GM21825 (cell line): ENCODE measurements around the gene ZFAND2B.
"Not testable (repeated sequence)": the region's sequence is repeated elsewhere in the genome, so short reads cannot be mapped to it uniquely, and the experiment has no call there.

ENCODE experiments used
- ATAC-seq: cut with Tn5 transposase; IDR thresholded peaks from one replicate; pipeline ENCODE4 v1.9.1; 2021; ENCODE audit warnings: mild to moderate bottlenecking, moderate library complexity; ENCODE audit not compliant: unreplicated experiment

ZFAND2B gene

DNA sequence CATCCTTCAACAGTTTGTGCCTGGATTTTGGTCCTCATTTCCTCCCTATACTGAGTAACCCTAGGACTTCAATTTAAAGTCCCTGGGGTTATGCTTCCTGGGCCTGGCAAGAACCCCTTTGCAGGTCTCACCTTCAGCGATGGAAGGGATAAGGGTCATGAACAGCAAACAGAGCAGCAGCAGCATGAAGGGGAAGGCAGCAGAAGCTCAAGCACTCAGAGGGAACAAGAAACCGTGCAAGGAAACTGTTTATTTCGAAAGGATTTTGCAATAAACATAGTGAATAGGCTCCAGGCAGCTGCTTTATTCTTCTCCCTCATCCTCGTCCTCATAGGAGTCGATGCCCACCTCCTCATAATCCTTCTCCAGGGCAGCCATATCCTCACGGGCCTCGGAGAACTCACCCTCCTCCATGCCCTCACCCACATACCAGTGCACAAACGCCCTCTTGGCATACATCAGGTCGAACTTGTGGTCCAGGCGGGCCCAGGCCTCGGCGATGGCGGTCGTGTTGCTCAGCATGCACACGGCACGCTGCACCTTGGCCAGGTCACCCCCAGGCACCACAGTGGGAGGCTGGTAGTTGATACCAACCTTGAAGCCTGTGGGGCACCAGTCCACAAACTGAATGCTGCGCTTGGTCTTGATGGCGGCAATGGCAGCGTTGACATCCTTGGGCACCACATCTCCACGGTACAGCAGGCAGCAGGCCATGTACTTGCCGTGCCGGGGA is 43.6 kb downstream of the ZFAND2B start:
- ATAC-seq = no peak

DNA sequence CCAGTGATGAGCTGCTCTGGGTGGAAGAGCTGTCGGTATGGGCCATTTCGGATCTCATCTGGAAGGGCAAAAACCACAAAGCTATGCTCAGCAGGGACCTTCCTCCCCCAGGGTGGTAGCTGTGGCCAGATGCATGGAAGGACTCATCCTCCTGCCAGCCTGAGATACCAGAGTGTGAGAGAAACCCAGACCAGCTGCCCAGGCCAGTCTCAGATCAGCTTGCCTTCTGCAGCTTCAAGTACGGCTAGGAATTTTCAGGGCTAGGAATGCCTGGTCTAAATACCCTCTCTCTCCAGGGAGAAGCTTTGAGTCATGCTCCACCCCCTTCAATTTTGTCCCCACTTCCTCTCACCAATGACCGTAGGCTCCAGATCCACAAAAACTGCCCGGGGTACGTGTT is 45.1 kb downstream of the ZFAND2B start:
- no peak for ATAC-seq

DNA sequence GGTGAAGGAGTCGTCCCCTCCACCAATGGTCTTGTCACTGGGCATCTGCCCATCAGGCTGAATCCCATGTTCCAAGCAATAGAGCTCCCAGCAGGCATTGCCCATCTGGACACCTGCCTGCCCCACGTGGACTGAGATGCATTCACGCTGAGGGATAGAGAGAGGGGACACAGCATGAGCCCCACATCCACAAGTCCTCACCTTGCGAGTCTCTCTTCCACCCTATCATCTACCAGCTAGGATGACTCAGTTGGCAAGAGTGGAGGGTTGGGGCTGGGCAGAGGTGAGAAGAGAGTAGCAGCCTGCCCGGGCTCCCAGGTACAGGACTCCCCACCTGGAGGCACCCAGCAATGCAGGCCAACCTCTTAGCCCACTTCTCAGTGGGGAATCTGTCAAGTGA is 45.5 kb downstream of the ZFAND2B start:
- ATAC-seq = no peak

DNA sequence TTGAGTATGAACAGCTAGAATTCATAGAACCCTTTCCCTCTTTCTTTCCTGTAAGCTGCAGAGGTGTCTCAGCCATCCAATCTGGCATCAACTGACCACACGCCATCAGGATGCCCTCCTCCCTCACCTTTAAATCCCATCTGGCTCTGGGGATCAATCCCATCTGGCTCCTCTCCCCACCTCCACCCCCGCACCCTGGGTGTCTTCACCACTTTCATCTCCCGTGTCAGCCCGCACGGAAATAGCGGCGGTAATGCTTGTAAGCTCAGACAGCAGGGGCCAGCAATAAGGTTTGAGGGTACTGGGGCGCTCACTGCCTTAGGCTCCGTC is 46.0 kb downstream of the ZFAND2B start:
- no peak for ATAC-seq

DNA sequence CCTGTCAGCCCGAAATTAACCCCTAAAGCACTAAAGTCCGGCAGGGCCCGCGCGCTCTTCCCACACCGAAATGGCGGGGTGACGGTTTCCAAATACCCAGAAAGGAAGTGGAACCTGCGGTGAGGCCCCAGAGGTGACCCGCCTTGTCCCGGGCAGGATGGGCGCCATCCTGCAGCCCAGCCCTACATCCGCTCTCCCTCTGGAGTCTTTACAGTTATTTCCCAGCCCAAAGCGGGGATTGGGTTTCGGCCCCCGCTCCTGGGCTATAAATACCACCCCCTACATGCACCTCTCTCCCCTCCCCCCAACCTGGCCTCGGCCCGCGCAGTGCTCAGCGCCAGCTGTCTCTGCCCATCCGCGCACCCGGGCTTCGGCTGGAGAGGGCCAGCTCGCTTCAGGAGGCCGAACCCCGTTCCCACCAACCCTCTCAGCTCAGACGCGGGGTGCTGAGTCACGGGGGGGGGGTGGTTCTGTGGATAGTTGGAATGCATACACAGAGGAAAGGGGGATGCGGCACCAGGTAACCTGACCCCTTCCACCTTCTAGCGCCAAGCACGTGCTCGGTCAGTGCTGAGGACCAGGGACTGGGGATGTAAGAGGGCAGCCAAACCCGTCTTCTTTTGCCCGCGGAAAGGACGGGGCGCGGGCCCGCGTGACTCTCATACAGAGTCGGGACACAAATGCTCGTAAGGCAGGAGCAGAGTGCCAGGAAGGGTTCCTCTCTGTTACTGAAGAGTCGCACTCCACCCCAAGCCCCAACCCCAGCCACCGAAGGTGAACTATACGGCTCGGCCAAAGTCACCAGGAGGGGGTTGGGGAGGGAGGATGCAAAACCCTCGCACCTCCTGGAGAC is 46.5 kb downstream of the ZFAND2B start, which contains the start of gene TUBA4B:
Gene TUBA4B, plus strand, starts transcription at position 344 of the 853 bp plus-strand sequence. Its CDS starts 165 bp downstream, at position 509.
- ATAC-seq = no peak

DNA sequence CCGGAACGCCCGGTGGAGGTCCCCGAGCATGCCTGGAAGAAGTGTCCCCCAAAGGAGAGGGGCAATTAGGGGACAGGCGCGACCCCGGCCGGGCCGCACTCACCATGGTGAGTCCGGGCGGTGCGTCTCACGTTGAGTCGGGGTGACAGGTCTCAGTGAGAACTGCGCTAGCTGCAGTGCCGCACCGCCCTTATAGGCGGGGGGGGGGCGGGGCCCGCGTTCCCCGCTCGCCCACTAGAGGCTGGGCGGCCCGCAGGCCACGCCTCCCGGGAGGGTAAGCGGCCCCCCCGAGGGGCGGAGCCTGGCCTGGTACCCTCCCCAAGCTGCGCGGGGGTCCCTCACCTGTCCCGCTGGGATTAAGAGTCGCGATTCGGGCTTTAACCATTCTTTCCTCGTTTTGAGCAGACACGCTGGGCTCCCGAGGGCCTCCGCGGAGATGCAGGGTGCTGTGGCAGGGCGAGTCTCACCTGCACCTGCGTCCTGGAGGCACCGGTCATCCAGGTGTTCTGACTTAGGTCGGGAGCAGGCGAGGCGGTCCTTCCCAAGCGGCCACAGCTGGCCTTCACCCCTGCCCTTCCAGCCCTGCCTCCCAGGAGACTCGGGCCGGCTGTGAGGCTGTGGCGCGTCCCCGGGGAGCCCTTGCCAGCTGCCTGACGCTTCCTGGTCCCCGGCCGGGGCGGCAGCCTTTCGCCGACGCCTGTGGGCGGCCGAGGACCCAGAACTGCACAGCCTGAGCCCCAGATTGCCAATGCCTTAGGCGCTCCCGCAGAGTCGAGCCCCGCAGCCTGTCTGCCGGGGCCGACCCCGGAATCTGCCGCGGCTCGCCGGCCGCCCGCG is 47.4 kb downstream of the ZFAND2B start, which contains the start of gene TUBA4A:
Gene TUBA4A, minus strand, starts transcription at position 166 of the 837 bp plus-strand sequence. Its CDS starts 60 bp downstream, at position 106.
- ATAC-seq = peak; percentile 30

DNA sequence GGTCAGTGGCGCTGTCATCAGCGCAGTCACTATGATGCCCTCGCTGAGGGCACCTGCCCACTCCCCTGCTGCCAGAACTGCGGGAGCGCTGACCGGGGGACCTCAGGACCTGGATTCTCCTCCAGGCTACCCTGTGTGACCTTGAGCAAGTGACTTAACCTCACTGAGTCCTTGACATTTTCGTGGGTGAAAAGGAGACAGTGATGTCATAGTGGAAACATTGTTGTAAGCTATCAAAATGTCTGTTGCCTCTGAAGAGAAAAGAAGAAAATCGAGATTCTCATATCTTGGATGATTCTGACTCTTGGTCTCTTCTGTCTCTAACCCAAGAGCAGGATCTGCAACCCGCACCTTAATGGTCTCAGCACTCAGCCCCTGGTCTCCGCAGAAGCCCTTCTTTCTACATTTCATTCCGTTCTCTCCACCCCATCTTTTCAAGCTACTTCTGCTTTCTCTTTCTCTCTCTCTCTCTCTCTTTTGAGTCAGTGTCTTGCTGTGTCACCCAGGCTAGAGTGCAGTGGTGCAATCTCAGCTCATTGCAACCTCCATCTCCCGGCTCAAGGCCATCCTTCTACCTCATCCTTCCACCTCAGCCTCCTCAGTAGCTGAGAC is 48.1 kb downstream of the ZFAND2B start:
- peak; percentile 22 for ATAC-seq

DNA sequence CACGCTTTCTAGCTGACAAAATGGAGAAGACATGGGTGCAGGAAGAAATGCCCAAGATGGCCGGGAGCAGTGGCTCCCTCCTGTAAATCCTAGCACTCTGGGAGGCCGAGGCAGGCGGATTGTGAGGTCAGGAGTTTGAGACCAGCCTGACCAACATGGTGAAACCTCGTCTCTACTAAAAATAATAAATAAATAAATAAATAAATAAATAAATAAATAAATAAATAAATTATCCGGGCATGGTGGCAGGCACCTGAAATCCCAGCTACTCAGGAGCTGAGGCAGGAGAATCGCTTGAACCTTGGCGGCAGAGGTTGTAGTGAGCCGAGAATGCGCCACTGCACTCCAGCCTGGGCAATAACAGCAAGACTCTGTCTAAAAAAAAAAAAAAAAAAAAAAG is 52.4 kb downstream of the ZFAND2B start:
- not testable (repeated sequence) for ATAC-seq
